T-helper 22 cell (primary cell): Measurements from ENCODE around the gene KCNMA1.

Experiments
- DNase-seq: peaks from one replicate; pipeline ENCODE4 v3.0.0-alpha.2; 2020; ENCODE audit warnings: low read depth

Gene KCNMA1

GRCh38 chr10:77448226-77448625 is 189.4 kb downstream of the KCNMA1 start:
- DNase-seq = no peak

GRCh38 chr10:77446700-77447099 is 190.9 kb downstream of the KCNMA1 start:
- DNase-seq = no peak

- no peak for DNase-seq
Observed at GRCh38 chr10:77445547-77445946, 192.1 kb downstream of the KCNMA1 start.

DNA sequence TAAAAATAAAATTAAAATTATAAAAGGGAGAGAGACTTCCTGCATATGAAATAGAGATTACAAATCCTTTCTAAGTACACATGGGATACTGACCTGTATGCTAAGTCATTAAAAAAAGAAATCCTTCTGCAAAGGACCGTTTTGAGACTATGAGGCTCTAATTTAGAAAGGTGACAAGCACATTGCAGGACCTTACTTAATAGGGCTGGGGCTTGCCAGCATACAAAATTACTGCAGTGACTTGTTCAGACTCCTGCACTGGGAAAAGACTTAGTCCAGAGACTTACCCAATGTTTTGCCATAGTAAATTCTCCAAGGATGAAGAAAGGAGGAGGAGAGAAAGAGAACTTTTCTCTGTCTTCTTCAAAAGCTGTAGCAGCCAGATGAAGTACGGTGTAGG is 193.6 kb downstream of the KCNMA1 start:
- DNase-seq = no peak

GRCh38 chr10:77442699-77443189 is 194.9 kb downstream of the KCNMA1 start:
- no peak for DNase-seq

GRCh38 chr10:77441353-77442166 is 196.0 kb downstream of the KCNMA1 start:
- DNase-seq = no peak

DNA sequence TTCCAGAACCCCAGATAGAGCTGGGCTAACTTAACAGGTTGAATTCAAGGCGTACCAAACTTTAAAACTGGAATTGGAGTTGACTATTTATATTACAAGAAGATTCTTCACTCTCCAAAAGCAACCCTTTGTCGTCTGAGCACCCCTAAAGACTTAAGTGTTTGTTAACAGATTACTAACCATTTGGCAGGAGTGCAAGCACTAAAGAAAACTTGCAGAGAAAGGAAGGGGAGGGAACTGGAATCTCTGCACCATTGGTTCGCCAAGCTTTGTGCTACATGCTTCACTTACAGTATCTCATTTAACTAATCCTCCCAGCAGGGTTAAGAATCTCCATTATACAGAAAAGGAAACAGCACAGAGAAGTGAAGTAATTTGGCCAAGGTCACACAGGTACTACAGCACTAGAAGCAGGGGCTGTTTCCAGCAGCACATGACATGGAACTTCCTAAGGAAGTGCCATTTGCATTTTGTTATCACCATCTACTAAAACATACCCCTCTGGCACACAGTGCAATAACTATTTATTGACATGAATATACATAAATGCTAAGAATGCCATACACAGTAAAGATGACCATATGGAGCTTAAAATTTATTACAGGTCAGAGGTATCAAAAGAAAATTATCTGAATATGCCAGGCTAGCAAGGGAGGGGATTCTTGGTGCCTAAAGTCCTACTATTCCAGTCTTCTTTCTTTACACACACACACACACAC is 201.2 kb downstream of the KCNMA1 start:
- DNase-seq = no peak

GRCh38 chr10:77433546-77433945 is 204.1 kb downstream of the KCNMA1 start:
- no peak for DNase-seq

GRCh38 chr10:77431980-77432797 is 205.4 kb downstream of the KCNMA1 start:
- no peak for DNase-seq

GRCh38 chr10:77431209-77431611 is 206.4 kb downstream of the KCNMA1 start:
- no peak for DNase-seq

DNA sequence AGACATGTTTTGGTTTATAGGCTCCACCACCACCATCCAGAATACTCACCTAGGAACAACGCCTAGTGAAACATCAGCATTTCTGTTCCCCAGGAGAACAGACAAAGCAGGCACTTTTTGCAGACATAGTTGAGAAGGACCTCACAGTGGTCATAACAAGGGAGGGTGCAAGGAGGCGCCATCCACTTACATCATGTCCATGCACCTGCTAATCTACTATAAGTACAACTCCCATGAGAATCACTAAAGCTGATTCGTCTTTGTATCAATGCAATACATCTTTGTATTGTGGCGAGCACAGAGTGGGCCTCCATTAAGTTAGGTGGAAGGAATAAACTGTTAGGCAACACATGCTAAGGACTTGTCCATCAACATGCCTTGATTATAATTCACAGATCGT is 207.1 kb downstream of the KCNMA1 start:
- DNase-seq = no peak

DNA sequence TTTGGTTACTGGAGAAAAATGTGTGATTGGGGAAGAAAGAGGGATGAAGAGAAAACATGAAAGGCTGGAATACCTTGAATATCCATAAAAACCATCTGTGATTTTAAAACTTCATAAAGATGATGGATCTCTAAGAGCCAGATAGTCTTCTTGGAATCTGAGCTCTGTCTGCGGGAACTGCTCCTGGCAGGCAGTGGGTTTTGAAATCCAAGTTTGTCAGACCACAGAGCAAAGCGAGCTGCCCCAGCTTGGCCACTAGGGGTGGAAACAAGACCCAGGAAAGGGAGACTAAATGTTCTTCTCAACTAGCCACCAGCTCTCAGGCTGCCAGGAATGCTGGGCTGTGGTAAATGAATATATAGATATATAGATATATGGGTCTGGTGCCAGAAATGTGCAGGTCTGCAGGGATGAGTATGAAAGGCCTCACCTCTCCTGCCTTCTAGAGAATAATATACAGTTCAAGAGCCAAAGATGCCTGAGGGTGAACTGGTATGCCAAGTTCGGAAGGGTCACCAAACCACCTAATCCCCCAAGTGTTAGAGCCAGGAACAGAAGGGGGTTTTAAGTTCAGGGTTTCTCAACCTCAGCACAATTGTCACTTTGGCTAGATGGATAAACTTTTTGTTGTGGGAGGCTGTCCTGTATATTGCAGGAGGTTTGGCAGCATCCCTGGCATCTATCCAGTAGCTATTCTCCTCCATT is 208.8 kb downstream of the KCNMA1 start:
- DNase-seq = no peak

DNA sequence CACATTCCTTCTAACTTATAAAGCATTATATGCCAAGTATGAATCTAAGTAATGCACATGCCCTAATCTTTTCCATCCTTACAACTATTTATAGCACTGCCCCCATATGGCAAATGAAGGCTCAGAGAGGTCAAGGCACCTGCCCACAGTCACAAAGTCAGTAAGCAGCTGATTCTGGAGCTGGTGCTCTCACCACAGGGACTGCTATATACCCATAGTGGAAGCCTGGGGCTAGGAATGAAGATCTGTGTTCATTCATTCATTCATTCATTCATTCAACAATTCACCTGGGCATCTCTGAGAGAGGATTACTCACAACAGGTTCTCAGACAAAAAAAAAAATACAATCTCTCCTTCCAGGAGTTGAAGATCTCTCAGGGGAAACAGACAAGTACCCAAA is 213.4 kb downstream of the KCNMA1 start:
- no peak for DNase-seq

GRCh38 chr10:77422491-77423338 is 214.9 kb downstream of the KCNMA1 start:
- DNase-seq = no peak

GRCh38 chr10:77421591-77421990 is 216.0 kb downstream of the KCNMA1 start:
- DNase-seq = no peak

DNA sequence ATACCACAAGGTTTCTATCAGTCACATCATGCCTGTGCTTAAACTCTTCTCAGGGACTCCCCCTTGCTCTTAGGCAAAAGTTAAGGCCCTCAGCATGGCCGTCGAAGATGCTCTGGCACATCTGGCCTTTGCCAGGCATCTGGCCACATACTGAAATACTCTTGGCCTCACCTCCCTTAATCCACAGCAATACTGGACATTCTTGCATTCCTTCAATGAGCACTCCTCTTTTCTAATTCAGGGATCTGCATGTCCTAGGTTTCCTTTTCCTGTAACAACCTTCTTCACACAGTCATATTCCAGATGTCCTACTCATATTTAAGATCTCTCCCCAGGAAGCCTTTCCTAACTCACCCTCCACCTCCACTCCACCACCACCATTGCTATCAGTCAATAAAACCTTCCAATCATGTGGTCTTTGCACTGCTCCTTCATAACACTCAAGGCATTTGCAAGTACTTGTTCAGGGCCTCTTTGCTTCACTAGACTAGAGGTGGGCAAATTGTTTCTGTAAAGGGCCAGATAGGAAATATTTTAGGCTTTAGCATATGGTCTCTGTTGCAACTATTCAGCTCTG is 216.6 kb downstream of the KCNMA1 start:
- DNase-seq = no peak

DNA sequence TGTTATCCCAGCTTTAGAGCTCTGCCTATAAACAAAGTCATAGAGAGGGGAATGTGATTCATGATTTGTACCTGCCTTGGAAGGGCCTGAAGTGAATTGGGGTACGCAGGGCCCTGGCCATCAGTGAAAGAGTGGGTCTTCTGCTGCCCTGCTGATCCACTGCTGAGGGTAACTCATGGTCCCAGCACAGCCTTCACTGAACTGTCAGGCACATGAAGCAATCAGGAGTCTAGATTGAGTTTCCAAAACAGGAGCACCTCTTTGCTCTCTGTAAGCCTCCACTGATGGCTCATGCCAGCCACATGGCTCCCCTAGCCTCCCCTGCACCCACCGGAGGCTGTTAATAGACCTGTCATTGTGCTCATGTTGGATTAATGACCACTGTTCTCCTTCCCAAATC is 217.6 kb downstream of the KCNMA1 start:
- DNase-seq = no peak

DNA sequence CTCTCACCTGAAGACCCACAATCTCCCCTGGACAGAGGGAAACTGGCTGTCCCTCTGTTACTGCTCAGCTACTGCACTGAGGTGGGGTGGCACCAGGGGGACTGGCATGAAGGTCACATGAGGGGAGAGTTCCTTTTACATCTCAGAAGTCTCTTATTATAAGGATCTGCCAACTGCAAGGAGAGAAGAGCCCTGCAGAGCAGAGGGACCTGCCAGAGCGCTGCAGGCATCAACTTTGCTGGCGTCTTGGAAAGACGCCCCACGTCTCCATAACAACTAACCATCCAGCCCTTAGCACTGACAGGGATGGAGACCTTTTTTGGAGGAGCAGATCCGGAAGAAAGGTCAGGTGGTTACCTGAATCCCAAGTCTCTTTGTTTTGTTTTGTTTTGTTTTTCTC is 218.6 kb downstream of the KCNMA1 start:
- DNase-seq = no peak

- DNase-seq = no peak
Observed at GRCh38 chr10:77417806-77418640, 219.6 kb downstream of the KCNMA1 start.

GRCh38 chr10:77417359-77417758 is 220.2 kb downstream of the KCNMA1 start:
- DNase-seq = no peak
